Measurements from ENCODE around the gene UBXN1.

UBXN1 gene

DNA sequence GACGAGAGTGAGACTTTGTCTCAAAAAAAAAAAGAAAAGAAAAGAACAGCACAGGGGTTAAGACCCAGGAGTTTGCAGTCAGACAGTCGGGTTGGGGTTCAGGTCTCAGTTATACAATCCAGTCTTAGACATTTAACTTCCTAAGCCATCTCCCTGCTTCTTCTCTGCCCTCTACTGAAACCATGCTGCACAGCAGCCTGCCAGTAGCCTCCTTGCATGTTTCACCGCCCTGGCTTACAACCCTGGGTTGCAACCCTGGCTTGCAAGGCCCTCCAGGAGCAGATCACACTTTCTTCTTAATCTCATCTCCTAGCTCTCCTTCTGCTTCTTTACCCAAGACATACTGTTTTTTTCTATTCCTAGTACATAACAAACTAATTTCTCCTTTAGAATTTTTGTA, 51.2 kb downstream of the UBXN1 start:
- no peak for DNase-seq
